Gastrocnemius medialis (tissue), 4 donors: Measurements from ENCODE around the gene ZNF500.

Experiments used
- CTCF ChIP-seq, 5 experiments: fragments of 450-650 bp in 3 of 5; fragments of 200-600 bp in 2 of 5; sonication (generic) in 2 of 5; IDR thresholded peaks in 4 of 5; conservative IDR thresholded peaks in 1 of 5; 1 replicate in 4 of 5; 2 replicates in 1 of 5; pipeline ENCODE4 v1.5.1; 2016 to 2019; ENCODE audit warnings: antibody characterized with exemption in 5 of 5, mild to moderate bottlenecking in 3 of 5, moderate library complexity in 3 of 5
- POLR2A ChIP-seq, 2 donors: fragments of 450-650 bp; IDR thresholded peaks; one replicate each; pipeline ENCODE4 v1.6.1; 2017; ENCODE audit warnings: antibody characterized with exemption in 2 of 2, mild to moderate bottlenecking in 2 of 2, moderate library complexity in 2 of 2

- TF ChIP-seq CTCF (IDR thresholded peaks at IDR 0.05 in 4 of 5, conservative IDR thresholded peaks at IDR 0.05 in 1 of 5) = no peak
- TF ChIP-seq POLR2A (IDR thresholded peaks at IDR 0.05) = no peak
Observed at GRCh38 chr16:4747906-4748681, 18.9 kb downstream of the ZNF500 start.
